HEK293 (cell line): Measurements from ENCODE around the gene C3.
A peak's percentile ranks its signal among the peaks of the same experiment; 100 is the strongest.

ENCODE experiments used
- HOXC10 ChIP-seq: sonication (generic); formaldehyde crosslinking; IDR thresholded peaks from 2 replicates; pipeline ENCODE4 v1.8.1; 2023; ENCODE audit warnings: mild to moderate bottlenecking, missing genetic modification reagents
- ZNF423 ChIP-seq: fragments of 450-650 bp; formaldehyde crosslinking; IDR thresholded peaks from 2 replicates; pipeline ENCODE4 v1.5.1; 2016; ENCODE audit warnings: missing biosample characterization, missing genetic modification characterization
- ZNF658 ChIP-seq: fragments of 450-650 bp; formaldehyde crosslinking; IDR thresholded peaks from 2 replicates; pipeline ENCODE4; 2016; ENCODE audit warnings: missing biosample characterization, missing genetic modification characterization
- ZNF660 ChIP-seq: fragments of 450-650 bp; IDR thresholded peaks from 2 replicates; pipeline ENCODE4 v1.5.1; 2018; ENCODE audit warnings: missing biosample characterization, mild to moderate bottlenecking, missing genetic modification characterization
- ZNF707 ChIP-seq: fragments of 450-650 bp; formaldehyde crosslinking; IDR thresholded peaks from 2 replicates; pipeline ENCODE4 v1.5.1; 2016; ENCODE audit warnings: missing biosample characterization, missing genetic modification characterization
- TF ChIP-seq, protein P1 (sequence below): fragments of 450-650 bp; formaldehyde crosslinking; IDR thresholded peaks from 2 replicates; pipeline ENCODE4 v1.5.1; 2016; ENCODE audit warnings: missing biosample characterization, missing genetic modification characterization
- TF ChIP-seq, protein P2 (sequence below): fragments of 450-650 bp; formaldehyde crosslinking; IDR thresholded peaks from 2 replicates; pipeline ENCODE4 v1.5.1; 2016; ENCODE audit warnings: missing biosample characterization, missing genetic modification characterization
- TF ChIP-seq, protein P3 (sequence below): fragments of 450-650 bp; formaldehyde crosslinking; IDR thresholded peaks from 2 replicates; pipeline ENCODE4 v1.5.1; 2016; ENCODE audit warnings: missing biosample characterization, missing genetic modification characterization
- TF ChIP-seq, protein P4 (sequence below): fragments of 450-650 bp; formaldehyde crosslinking; IDR thresholded peaks from 2 replicates; pipeline ENCODE4 v1.5.1; 2016; ENCODE audit warnings: missing biosample characterization, missing genetic modification characterization
- TF ChIP-seq, protein P5 (sequence below): fragments of 450-650 bp; formaldehyde crosslinking; IDR thresholded peaks from 2 replicates; pipeline ENCODE4 v1.5.1; 2016; ENCODE audit warnings: missing biosample characterization, missing genetic modification characterization

DNA sequence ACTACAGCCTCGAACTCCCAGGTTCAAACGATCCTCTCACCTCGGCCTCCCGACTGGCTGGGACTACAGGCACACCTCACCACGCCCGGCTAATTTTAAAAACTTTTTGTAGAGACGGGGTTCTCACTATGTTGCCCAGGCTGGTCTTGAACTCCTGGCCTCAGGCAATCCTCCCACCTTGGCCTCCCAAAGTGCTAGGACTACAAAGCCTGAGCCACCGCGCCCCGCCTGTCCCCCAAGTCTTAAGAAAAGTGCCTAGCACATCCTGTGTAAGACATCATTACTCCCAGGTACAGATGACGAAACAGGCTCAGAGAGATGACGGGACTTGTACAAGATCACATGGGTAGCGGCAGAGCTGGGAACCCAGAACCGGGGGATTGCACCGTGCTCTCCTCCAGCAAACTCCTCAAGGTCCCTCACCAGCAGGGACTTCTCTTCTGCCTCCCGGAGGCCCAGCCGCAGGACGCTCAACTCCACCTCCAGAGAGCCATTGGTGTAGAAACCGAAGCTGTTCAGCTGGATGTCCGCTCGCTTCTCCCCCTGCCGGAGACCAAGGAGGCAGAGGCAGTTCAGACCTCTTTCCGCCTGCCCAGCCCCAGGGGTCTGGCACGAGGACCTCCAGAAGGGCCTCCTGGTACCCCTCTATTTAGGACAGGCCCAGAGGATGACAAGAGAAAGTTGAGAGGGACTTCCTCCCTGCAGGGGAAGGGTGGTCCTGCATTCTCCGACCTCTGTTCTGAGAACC lies 15.9 kb upstream of the C3 start:
- no peak for TF ChIP-seq ZNF658 (tag by site-specific recombination)
- TF ChIP-seq, protein P1, sequence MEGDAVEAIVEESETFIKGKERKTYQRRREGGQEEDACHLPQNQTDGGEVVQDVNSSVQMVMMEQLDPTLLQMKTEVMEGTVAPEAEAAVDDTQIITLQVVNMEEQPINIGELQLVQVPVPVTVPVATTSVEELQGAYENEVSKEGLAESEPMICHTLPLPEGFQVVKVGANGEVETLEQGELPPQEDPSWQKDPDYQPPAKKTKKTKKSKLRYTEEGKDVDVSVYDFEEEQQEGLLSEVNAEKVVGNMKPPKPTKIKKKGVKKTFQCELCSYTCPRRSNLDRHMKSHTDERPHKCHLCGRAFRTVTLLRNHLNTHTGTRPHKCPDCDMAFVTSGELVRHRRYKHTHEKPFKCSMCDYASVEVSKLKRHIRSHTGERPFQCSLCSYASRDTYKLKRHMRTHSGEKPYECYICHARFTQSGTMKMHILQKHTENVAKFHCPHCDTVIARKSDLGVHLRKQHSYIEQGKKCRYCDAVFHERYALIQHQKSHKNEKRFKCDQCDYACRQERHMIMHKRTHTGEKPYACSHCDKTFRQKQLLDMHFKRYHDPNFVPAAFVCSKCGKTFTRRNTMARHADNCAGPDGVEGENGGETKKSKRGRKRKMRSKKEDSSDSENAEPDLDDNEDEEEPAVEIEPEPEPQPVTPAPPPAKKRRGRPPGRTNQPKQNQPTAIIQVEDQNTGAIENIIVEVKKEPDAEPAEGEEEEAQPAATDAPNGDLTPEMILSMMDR, result peak; percentile 87
- TF ChIP-seq ZNF707, result no peak
- 0 out of 2 replicates have a peak, but pooled peaks have one; percentile 9 for TF ChIP-seq ZNF660 (tag by site-specific recombination)
- no peak for TF ChIP-seq HOXC10 (CRISPR knock-in tag)
- TF ChIP-seq, protein P2, sequence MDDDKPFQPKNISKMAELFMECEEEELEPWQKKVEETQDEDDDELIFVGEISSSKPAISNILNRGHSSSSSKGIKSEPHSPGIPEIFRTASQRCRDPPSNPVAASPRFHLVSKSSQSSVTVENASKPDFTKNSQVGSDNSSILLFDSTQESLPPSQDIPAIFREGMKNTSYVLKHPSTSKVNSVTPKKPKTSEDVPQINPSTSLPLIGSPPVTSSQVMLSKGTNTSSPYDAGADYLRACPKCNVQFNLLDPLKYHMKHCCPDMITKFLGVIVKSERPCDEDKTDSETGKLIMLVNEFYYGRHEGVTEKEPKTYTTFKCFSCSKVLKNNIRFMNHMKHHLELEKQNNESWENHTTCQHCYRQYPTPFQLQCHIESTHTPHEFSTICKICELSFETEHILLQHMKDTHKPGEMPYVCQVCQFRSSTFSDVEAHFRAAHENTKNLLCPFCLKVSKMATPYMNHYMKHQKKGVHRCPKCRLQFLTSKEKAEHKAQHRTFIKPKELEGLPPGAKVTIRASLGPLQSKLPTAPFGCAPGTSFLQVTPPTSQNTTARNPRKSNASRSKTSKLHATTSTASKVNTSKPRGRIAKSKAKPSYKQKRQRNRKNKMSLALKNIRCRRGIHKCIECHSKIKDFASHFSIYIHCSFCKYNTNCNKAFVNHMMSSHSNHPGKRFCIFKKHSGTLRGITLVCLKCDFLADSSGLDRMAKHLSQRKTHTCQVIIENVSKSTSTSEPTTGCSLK, result no peak
- no peak for TF ChIP-seq ZNF423
- TF ChIP-seq, protein P3, sequence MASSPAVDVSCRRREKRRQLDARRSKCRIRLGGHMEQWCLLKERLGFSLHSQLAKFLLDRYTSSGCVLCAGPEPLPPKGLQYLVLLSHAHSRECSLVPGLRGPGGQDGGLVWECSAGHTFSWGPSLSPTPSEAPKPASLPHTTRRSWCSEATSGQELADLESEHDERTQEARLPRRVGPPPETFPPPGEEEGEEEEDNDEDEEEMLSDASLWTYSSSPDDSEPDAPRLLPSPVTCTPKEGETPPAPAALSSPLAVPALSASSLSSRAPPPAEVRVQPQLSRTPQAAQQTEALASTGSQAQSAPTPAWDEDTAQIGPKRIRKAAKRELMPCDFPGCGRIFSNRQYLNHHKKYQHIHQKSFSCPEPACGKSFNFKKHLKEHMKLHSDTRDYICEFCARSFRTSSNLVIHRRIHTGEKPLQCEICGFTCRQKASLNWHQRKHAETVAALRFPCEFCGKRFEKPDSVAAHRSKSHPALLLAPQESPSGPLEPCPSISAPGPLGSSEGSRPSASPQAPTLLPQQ (tag by site-specific recombination), result 0 out of 2 replicates have a peak, but pooled peaks have one; percentile 16
- TF ChIP-seq, protein P4, sequence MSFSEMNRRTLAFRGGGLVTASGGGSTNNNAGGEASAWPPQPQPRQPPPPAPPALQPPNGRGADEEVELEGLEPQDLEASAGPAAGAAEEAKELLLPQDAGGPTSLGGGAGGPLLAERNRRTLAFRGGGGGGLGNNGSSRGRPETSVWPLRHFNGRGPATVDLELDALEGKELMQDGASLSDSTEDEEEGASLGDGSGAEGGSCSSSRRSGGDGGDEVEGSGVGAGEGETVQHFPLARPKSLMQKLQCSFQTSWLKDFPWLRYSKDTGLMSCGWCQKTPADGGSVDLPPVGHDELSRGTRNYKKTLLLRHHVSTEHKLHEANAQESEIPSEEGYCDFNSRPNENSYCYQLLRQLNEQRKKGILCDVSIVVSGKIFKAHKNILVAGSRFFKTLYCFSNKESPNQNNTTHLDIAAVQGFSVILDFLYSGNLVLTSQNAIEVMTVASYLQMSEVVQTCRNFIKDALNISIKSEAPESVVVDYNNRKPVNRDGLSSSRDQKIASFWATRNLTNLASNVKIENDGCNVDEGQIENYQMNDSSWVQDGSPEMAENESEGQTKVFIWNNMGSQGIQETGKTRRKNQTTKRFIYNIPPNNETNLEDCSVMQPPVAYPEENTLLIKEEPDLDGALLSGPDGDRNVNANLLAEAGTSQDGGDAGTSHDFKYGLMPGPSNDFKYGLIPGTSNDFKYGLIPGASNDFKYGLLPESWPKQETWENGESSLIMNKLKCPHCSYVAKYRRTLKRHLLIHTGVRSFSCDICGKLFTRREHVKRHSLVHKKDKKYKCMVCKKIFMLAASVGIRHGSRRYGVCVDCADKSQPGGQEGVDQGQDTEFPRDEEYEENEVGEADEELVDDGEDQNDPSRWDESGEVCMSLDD (tag by site-specific recombination), result no peak
- TF ChIP-seq, protein P5, sequence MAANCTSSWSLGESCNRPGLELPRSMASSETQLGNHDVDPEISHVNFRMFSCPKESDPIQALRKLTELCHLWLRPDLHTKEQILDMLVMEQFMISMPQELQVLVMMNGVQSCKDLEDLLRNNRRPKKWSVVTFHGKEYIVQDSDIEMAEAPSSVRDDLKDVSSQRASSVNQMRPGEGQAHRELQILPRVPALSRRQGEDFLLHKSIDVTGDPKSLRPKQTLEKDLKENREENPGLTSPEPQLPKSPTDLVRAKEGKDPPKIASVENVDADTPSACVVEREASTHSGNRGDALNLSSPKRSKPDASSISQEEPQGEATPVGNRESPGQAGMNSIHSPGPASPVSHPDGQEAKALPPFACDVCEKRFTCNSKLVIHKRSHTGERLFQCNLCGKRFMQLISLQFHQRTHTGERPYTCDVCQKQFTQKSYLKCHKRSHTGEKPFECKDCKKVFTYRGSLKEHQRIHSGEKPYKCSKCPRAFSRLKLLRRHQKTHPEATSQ (tag by site-specific recombination), result no peak
